Measurements from ENCODE around the gene HSFX4.
"Not testable (repeated sequence)": the region's sequence is repeated elsewhere in the genome, so short reads cannot be mapped to it uniquely, and the experiment has no call there.

Gene HSFX4

GRCh38 chrX:149929400-149929799 lies at the start of gene HSFX4:
TSS of gene HSFX4 (plus strand) at chrX:149929573. CDS start at chrX:149929645, 72 bp downstream.
- not testable (repeated sequence) for DNase-seq

- no peak for DNase-seq
These were observed 48.2 kb upstream of the HSFX4 start, which contains the start of gene MAGEA8 for GRCh38 chrX:149881081-149881711. TSS of gene MAGEA8 (plus strand) at chrX:149881183. CDS start at chrX:149884273, 3,090 bp downstream.

GRCh38 chrX:149890828-149891227 lies 38.5 kb upstream of the HSFX4 start:
- DNase-seq = not testable (repeated sequence)

GRCh38 chrX:149898554-149898953 lies 30.8 kb upstream of the HSFX4 start:
- no peak for DNase-seq

- DNase-seq = no peak
These were observed 25.3 kb upstream of the HSFX4 start for GRCh38 chrX:149903889-149904748.

- DNase-seq = no peak
These were observed 21.1 kb upstream of the HSFX4 start for GRCh38 chrX:149908308-149908707.

GRCh38 chrX:149908727-149909126 lies 20.6 kb upstream of the HSFX4 start:
- DNase-seq = no peak

- DNase-seq = no peak
These were observed 19.8 kb upstream of the HSFX4 start for GRCh38 chrX:149909324-149910177.

GRCh38 chrX:149910178-149910695 lies 19.1 kb upstream of the HSFX4 start:
- no peak for DNase-seq

- no peak for DNase-seq
These were observed 12.5 kb upstream of the HSFX4 start for GRCh38 chrX:149916745-149917392.

GRCh38 chrX:149923836-149924235 lies 5.5 kb upstream of the HSFX4 start:
- DNase-seq = not testable (repeated sequence)

GRCh38 chrX:149924434-149924833 lies 4.9 kb upstream of the HSFX4 start:
- DNase-seq = not testable (repeated sequence)

- DNase-seq = not testable (repeated sequence)
These were observed 2.0 kb upstream of the HSFX4 start for GRCh38 chrX:149927245-149927963.

GRCh38 chrX:149927964-149928258 lies 1.5 kb upstream of the HSFX4 start:
- not testable (repeated sequence) for DNase-seq

GRCh38 chrX:149928635-149929034 lies 738 bp upstream of the HSFX4 start:
- DNase-seq = not testable (repeated sequence)

- DNase-seq = not testable (repeated sequence)
These were observed 2.0 kb downstream of the HSFX4 start for GRCh38 chrX:149931355-149931754.

- DNase-seq = not testable (repeated sequence)
These were observed 2.8 kb downstream of the HSFX4 start for GRCh38 chrX:149932150-149932549.

- not testable (repeated sequence) for DNase-seq
These were observed 3.6 kb downstream of the HSFX4 start for GRCh38 chrX:149932970-149933369.

GRCh38 chrX:149933547-149933946 lies 4.2 kb downstream of the HSFX4 start:
- not testable (repeated sequence) for DNase-seq

- DNase-seq = not testable (repeated sequence)
These were observed 8.0 kb downstream of the HSFX4 start for GRCh38 chrX:149937328-149937727.

GRCh38 chrX:149937871-149938426 lies 8.6 kb downstream of the HSFX4 start:
- DNase-seq = no peak
